ENCODE results near the gene CLMN. TPM values are rescaled to one million over a fixed set of nuclear protein-coding genes. Genes with fewer than 3 reads are reported as not detected.

The CLMN gene
- polyA plus RNA-seq, 3 donors: 22.0 to 33.7 (median 23.2) TPM

- no peak for TF ChIP-seq CTCF (IDR thresholded peaks at IDR 0.05)
- intact Hi-C loops (cut with micrococcal nuclease): loop anchor here in 1 of 2 donors (5.0 kb wide), 1 partner anchor 38 kb away; no protein-coding TSS in a partner anchor
Observed at GRCh38 chr14:95359994-95360826, 40.5 kb upstream of the CLMN start.

GRCh38 chr14:95356245-95356869 lies 36.6 kb upstream of the CLMN start:
- DNase-seq: no peak
- no peaks in the 10 kb centered on the region for H4K20me1 ChIP-seq (ENCODE audit: insufficient read depth, low read length)
- intact Hi-C loops (cut with micrococcal nuclease): loop anchor here in 1 of 2 donors (5.0 kb wide), 1 partner anchor 34 kb away; no protein-coding TSS in a partner anchor
- Mint-ChIP-seq H3K27me3 (ENCODE audit: low read depth in 3 of 3) (peaks cover 24 to 33% (median 29%) of the 10 kb centered on the region in 3 donors), H3K9me3 (peaks cover 4 to 16% (median 10%) of the 10 kb centered on the region in 7 donors), H3K36me3 (no peaks in the 10 kb centered on the region), H3K4me1 (peaks cover 6% of the 10 kb centered on the region), H3K4me3 (no peak overlapping the region), H3K27ac (no peak overlapping the region)
- no peak for TF ChIP-seq CTCF (IDR thresholded peaks at IDR 0.05)
- no peak overlapping the region for H3K4me3 ChIP-seq (replicated peaks in 1 of 3; ENCODE audit: low read depth in 2 of 3, low read length in 3 of 3)
- 87% methylated on average over 11 of the region's 14 CpGs for whole genome bisulfite sequencing (ENCODE audit: insufficient coverage)
- H3K27me3 ChIP-seq (ENCODE audit: control insufficient read depth in 2 of 2, insufficient read depth in 2 of 2, low read length in 2 of 2): peaks cover 12 to 17% of the 10 kb centered on the region in 2 donors
- no peaks in the 10 kb centered on the region for H3K79me2 ChIP-seq (ENCODE audit: insufficient read depth, low read length)
- H3K4me1 ChIP-seq (ENCODE audit: control insufficient read depth in 1 of 2, insufficient read depth in 2 of 2, low read length in 2 of 2): no peaks in the 10 kb centered on the region
- no peaks in the 10 kb centered on the region for H3K36me3 ChIP-seq (replicated peaks in 1 of 2; ENCODE audit: control insufficient read depth in 1 of 2, insufficient read depth in 2 of 2, low read length in 2 of 2)
- H3K9me3 ChIP-seq (replicated peaks in 1 of 2; ENCODE audit: control insufficient read depth in 1 of 2, insufficient read depth in 1 of 2, low read length in 2 of 2): peaks cover 5% of the 10 kb centered on the region in 2 donors
- H3K9ac ChIP-seq (ENCODE audit: insufficient read depth, low read length, poor library complexity, severe bottlenecking): no peak overlapping the region
- no peak overlapping the region for H2AFZ ChIP-seq (ENCODE audit: insufficient read depth, low read depth, low read length, poor library complexity, severe bottlenecking)
- H3K27ac ChIP-seq (ENCODE audit: low read depth in 1 of 2, low read length in 2 of 2): no peak overlapping the region
- H3K4me2 ChIP-seq (replicated peaks; ENCODE audit: extremely low read depth, low read length, poor library complexity, severe bottlenecking): no peak overlapping the region

More at GRCh38 chr14:95359994-95360826, 40.5 kb upstream of the CLMN start:
- Mint-ChIP-seq H3K36me3 (no peaks in the 10 kb centered on the region), H3K9me3 (peaks cover 0 to 7% (median 0%) of the 10 kb centered on the region in 7 donors), H3K4me3 (peak overlapping the region in 1 of 2 donors; percentile 77), H3K27ac (no peak overlapping the region), H3K4me1 (peaks cover 5% of the 10 kb centered on the region), H3K27me3 (ENCODE audit: low read depth in 3 of 3) (peaks cover 36 to 53% (median 40%) of the 10 kb centered on the region in 3 donors)
- Histone ChIP-seq H3K4me2 (replicated peaks; ENCODE audit: extremely low read depth, low read length, poor library complexity, severe bottlenecking) (no peak overlapping the region), H2AFZ (ENCODE audit: insufficient read depth, low read depth, low read length, poor library complexity, severe bottlenecking) (peak overlapping the region; percentile 52), H3K36me3 (replicated peaks in 1 of 2; ENCODE audit: control insufficient read depth in 1 of 2, insufficient read depth in 2 of 2, low read length in 2 of 2) (no peaks in the 10 kb centered on the region), H3K4me1 (ENCODE audit: control insufficient read depth in 1 of 2, insufficient read depth in 2 of 2, low read length in 2 of 2) (no peaks in the 10 kb centered on the region), H3K9ac (ENCODE audit: insufficient read depth, low read length, poor library complexity, severe bottlenecking) (no peak overlapping the region), H3K4me3 (replicated peaks in 1 of 3; ENCODE audit: low read depth in 2 of 3, low read length in 3 of 3) (no peak overlapping the region), H4K20me1 (ENCODE audit: insufficient read depth, low read length) (no peaks in the 10 kb centered on the region), H3K27me3 (ENCODE audit: control insufficient read depth in 2 of 2, insufficient read depth in 2 of 2, low read length in 2 of 2) (peaks cover 23 to 32% of the 10 kb centered on the region in 2 donors), H3K79me2 (ENCODE audit: insufficient read depth, low read length) (no peaks in the 10 kb centered on the region), H3K27ac (ENCODE audit: low read depth in 1 of 2, low read length in 2 of 2) (no peak overlapping the region), H3K9me3 (replicated peaks in 1 of 2; ENCODE audit: control insufficient read depth in 1 of 2, insufficient read depth in 1 of 2, low read length in 2 of 2) (no peaks in the 10 kb centered on the region)
- DNase-seq: no peak
- WGBS (ENCODE audit: insufficient coverage): 24% methylated on average over 43 of the region's 47 CpGs
